Measurements from ENCODE around the gene FGF8.

FGF8 gene

DNA sequence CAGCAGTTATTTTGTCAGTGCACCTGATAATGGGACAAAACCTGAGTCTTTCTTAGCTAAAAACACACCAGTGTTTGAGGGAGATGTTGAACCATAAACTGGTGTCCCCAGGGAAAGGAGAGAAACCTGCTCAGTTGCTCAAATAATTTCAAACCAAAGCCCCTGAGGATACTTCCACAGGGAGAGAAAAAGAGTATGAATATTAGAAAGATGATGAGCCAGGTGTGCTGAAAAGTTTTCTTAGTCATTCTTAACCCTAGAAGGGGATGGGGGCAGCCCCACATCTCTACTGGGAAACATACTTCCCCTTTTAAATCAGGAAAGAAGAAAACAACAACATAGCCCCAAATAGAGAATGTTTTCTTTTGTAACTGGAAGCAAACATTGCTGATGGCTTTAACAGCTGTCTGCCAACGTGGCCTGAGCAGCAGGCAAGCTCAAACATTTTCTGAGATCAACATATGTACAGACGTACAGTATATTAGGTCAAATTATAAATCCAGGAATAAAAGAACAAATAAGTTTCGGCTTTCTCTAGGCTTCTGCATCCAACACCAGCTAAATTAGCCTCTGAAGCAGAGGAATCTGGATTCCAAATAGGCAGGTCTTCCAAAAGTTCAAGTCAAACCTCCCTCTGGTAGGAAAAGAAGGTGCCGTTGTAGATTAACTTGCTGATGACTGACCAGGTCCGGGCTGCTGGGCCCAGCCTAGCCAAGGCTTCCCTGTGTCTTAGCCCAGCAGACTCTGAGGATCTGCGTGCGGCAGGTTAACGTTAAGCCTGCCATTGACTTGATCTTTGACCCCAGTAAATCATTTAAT lies 50.4 kb downstream of the FGF8 start:
- DNase-seq (ENCODE audit: low read depth), result no peak

- DNase-seq (ENCODE audit: low read depth), result no peak
Measured at GRCh38 chr10:101724446-101724845, 51.5 kb downstream of the FGF8 start.

DNA sequence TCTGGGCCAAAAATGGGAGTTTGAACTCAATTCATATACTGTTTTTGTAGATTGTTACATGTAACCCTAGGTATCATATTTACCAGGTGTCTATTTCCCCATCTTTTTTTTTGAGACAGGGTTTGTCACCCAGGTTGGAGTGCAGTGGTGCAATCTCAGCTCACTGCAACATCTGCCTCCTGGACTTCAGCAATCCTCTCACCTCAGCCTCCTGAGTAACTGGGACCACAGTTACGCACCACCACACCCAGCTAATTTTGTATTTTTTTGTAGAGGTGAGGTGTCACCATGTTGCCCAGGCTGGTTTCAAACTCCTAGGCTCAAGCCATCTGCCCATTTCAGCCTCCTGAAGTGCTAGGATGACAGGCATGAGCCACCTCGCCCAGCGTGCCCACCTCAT lies 52.7 kb downstream of the FGF8 start:
- no peak for DNase-seq (ENCODE audit: low read depth)

DNA sequence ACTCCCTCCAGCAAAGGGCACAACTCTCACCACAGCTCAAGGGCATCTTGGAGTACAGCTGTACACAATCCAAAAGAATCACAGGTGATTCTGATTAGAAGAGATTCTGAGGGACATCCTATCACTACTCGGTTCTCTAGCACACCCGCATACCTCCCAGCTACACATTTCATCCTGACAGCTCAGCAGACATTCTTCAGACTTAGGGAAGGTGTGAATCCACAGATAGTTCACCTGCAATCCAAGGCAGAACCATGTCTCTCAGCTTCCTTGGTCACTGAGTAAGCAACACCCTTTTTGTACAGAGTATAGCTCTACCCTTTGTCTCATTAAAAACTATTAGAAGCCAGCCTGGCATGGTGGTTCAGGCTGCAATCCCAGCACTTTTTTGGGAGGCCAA lies 54.1 kb downstream of the FGF8 start:
- DNase-seq (ENCODE audit: low read depth), result no peak

DNA sequence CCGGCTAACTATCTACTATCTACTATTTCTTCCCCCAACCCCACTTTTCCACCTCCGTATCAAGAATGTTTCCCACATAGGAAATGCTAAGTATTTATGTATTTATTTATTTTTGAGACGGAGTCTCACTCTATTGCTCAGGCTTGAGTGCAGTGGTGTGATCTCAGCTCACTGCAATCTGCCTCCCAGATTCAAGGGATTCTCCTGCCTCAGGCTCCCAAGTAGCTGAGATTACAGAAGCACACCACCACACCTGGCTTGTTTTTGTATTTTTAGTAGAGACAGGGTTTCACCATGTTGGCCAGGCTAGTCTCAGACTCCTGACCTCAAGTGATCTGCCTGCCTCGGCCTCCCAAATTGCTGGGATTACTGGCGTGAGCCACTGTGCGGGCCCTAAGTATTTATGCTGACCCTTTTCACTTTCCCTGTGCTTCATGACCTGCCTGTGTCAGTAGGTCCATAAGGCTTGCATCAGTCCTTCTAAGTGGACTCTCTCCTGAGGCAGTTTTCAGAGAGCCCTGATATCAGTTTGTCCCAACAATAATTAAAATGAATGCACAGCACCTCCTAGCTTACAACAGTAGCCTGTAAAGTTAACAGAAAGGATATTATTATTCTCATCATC lies 55.2 kb downstream of the FGF8 start:
- DNase-seq (ENCODE audit: low read depth), result no peak
